ENCODE measurements around the gene BBS9. TPM values are rescaled to one million over a fixed set of nuclear protein-coding genes. Genes with fewer than 3 reads are reported as not detected.

BBS9 gene
- total RNA-seq, 1 donor, result 33.3 TPM

GRCh38 chr7:33535989-33536388 lies 406.6 kb downstream of the BBS9 start:
- Histone ChIP-seq H3K27me3 (ENCODE audit: insufficient read depth, low read length) (no peaks in the 10 kb centered on the region), H3K27ac (ENCODE audit: low read depth, low read length) (no peak overlapping the region), H3K79me2 (ENCODE audit: insufficient read depth, low read length) (no peaks in the 10 kb centered on the region), H3K4me2 (ENCODE audit: insufficient read depth, low read length) (no peak overlapping the region), H2AFZ (ENCODE audit: low read length) (no peak overlapping the region), H3K9me3 (ENCODE audit: low read depth, low read length) (no peaks in the 10 kb centered on the region), H3K36me3 (ENCODE audit: insufficient read depth, low read length) (no peaks in the 10 kb centered on the region), H3K4me1 (ENCODE audit: insufficient read depth, low read length) (peaks cover 4% of the 10 kb centered on the region), H4K20me1 (ENCODE audit: insufficient read depth, low read length) (no peaks in the 10 kb centered on the region), H3K4me3 (ENCODE audit: insufficient read depth, low read length) (no peak overlapping the region)
- no peak for DNase-seq (ENCODE audit: insufficient read length, low spot score, missing footprints)
- no peak for TF ChIP-seq CTCF (IDR thresholded peaks at IDR 0.05; ENCODE audit: extremely low read depth, low read depth, low read length)

- Histone ChIP-seq H3K4me3 (ENCODE audit: insufficient read depth, low read length) (no peak overlapping the region), H3K27ac (ENCODE audit: low read depth, low read length) (no peak overlapping the region), H2AFZ (ENCODE audit: low read length) (no peak overlapping the region), H4K20me1 (ENCODE audit: insufficient read depth, low read length) (no peaks in the 10 kb centered on the region), H3K4me1 (ENCODE audit: insufficient read depth, low read length) (peaks cover 4% of the 10 kb centered on the region), H3K79me2 (ENCODE audit: insufficient read depth, low read length) (no peaks in the 10 kb centered on the region), H3K36me3 (ENCODE audit: insufficient read depth, low read length) (no peaks in the 10 kb centered on the region), H3K27me3 (ENCODE audit: insufficient read depth, low read length) (no peaks in the 10 kb centered on the region), H3K4me2 (ENCODE audit: insufficient read depth, low read length) (no peak overlapping the region), H3K9me3 (ENCODE audit: low read depth, low read length) (no peaks in the 10 kb centered on the region)
- no peak for DNase-seq (ENCODE audit: insufficient read length, low spot score, missing footprints)
- TF ChIP-seq CTCF (IDR thresholded peaks at IDR 0.05; ENCODE audit: extremely low read depth, low read depth, low read length), result no peak
Observed at GRCh38 chr7:33536398-33537103, 407.2 kb downstream of the BBS9 start.

- Histone ChIP-seq H3K27ac (ENCODE audit: low read depth, low read length) (no peak overlapping the region), H3K79me2 (ENCODE audit: insufficient read depth, low read length) (no peaks in the 10 kb centered on the region), H4K20me1 (ENCODE audit: insufficient read depth, low read length) (no peaks in the 10 kb centered on the region), H3K4me1 (ENCODE audit: insufficient read depth, low read length) (peaks cover 4% of the 10 kb centered on the region), H3K4me3 (ENCODE audit: insufficient read depth, low read length) (no peak overlapping the region), H2AFZ (ENCODE audit: low read length) (no peak overlapping the region), H3K36me3 (ENCODE audit: insufficient read depth, low read length) (no peaks in the 10 kb centered on the region), H3K9me3 (ENCODE audit: low read depth, low read length) (no peaks in the 10 kb centered on the region), H3K4me2 (ENCODE audit: insufficient read depth, low read length) (no peak overlapping the region), H3K27me3 (ENCODE audit: insufficient read depth, low read length) (no peaks in the 10 kb centered on the region)
- no peak for DNase-seq (ENCODE audit: insufficient read length, low spot score, missing footprints)
- TF ChIP-seq CTCF (IDR thresholded peaks at IDR 0.05; ENCODE audit: extremely low read depth, low read depth, low read length), result no peak
Observed at GRCh38 chr7:33537104-33537477, 407.7 kb downstream of the BBS9 start.

- Histone ChIP-seq H3K4me2 (ENCODE audit: insufficient read depth, low read length) (no peak overlapping the region), H3K9me3 (ENCODE audit: low read depth, low read length) (no peaks in the 10 kb centered on the region), H3K27me3 (ENCODE audit: insufficient read depth, low read length) (no peaks in the 10 kb centered on the region), H4K20me1 (ENCODE audit: insufficient read depth, low read length) (no peaks in the 10 kb centered on the region), H3K27ac (ENCODE audit: low read depth, low read length) (no peak overlapping the region), H3K4me1 (ENCODE audit: insufficient read depth, low read length) (peaks cover 4% of the 10 kb centered on the region), H3K4me3 (ENCODE audit: insufficient read depth, low read length) (no peak overlapping the region), H3K79me2 (ENCODE audit: insufficient read depth, low read length) (no peaks in the 10 kb centered on the region), H2AFZ (ENCODE audit: low read length) (no peak overlapping the region), H3K36me3 (ENCODE audit: insufficient read depth, low read length) (no peaks in the 10 kb centered on the region)
- DNase-seq (ENCODE audit: insufficient read length, low spot score, missing footprints), result no peak
- no peak for TF ChIP-seq CTCF (IDR thresholded peaks at IDR 0.05; ENCODE audit: extremely low read depth, low read depth, low read length)
Observed at GRCh38 chr7:33539198-33539597, 409.8 kb downstream of the BBS9 start.
